ENCODE data around the gene PSEN1.

GRCh38 chr14:73168274-73168673 is 32.0 kb downstream of the PSEN1 start:
- TF ChIP-seq POLR2A (IDR thresholded peaks at IDR 0.05; ENCODE audit: low read length) (no peak), GATA1 (IDR thresholded peaks at IDR 0.05; ENCODE audit: low read depth, low read length) (no peak)

Data from erythroblast (primary cell).